AG04449 (cell line): ENCODE results near the gene ABLIM2.

Source experiments
- CTCF ChIA-PET: fragments of 350-600 bp; formaldehyde crosslinking; extraction: SDS; loops from one replicate; lab custom pipeline; 2021; ENCODE audit warnings: antibody characterized with exemption; lab: Yijun Ruan, JAX
- POLR2A ChIA-PET: fragments of 400-600, 350-600 bp; formaldehyde crosslinking; extraction: SDS; loops from one replicate; lab custom pipeline; 2020; ENCODE audit warnings: antibody characterized with exemption, inconsistent platforms; lab: Yijun Ruan, JAX
- DNase-seq: peaks from one replicate; pipeline ENCODE4 v3.0.0-alpha.2; 2010; ENCODE audit warnings: low read depth, low spot score
- H3K4me3 ChIP-seq: 2 replicates; pipeline ENCODE4 v1.5.1; 2011; ENCODE audit warnings: low read depth, mild to moderate bottlenecking, control low read depth, low read length
- TF ChIP-seq, protein P1 (sequence below): IDR thresholded peaks from one replicate; pipeline ENCODE4 v1.5.1; 2011; ENCODE audit warnings: mild to moderate bottlenecking, moderate library complexity, low read length, control low read depth, inconsistent platforms; ENCODE audit not compliant: insufficient read depth; ENCODE audit errors: missing control alignments

The ABLIM2 gene

GRCh38 chr4:8048856-8049676 is 109.5 kb downstream of the ABLIM2 start:
- ChIA-PET CTCF (no interaction called here), POLR2A (no interaction called here)
- no peak for DNase-seq
- TF ChIP-seq, protein P1, sequence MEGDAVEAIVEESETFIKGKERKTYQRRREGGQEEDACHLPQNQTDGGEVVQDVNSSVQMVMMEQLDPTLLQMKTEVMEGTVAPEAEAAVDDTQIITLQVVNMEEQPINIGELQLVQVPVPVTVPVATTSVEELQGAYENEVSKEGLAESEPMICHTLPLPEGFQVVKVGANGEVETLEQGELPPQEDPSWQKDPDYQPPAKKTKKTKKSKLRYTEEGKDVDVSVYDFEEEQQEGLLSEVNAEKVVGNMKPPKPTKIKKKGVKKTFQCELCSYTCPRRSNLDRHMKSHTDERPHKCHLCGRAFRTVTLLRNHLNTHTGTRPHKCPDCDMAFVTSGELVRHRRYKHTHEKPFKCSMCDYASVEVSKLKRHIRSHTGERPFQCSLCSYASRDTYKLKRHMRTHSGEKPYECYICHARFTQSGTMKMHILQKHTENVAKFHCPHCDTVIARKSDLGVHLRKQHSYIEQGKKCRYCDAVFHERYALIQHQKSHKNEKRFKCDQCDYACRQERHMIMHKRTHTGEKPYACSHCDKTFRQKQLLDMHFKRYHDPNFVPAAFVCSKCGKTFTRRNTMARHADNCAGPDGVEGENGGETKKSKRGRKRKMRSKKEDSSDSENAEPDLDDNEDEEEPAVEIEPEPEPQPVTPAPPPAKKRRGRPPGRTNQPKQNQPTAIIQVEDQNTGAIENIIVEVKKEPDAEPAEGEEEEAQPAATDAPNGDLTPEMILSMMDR, result no peak
- H3K4me3 ChIP-seq, result no peak overlapping the region

GRCh38 chr4:8047837-8048678 is 110.6 kb downstream of the ABLIM2 start:
- ChIA-PET CTCF (interaction anchor here (0.7 kb wide), 1 partner anchor 34 kb away, joined by 3 read pairs; no protein-coding TSS in a partner anchor), POLR2A (no interaction called here)
- TF ChIP-seq, protein P1, result no peak
- no peak overlapping the region for H3K4me3 ChIP-seq
- DNase-seq, result no peak

GRCh38 chr4:8046925-8047541 is 111.6 kb downstream of the ABLIM2 start:
- ChIA-PET POLR2A (no interaction called here), CTCF (interaction anchor here (0.7 kb wide), 1 partner anchor 33 kb away, joined by 3 read pairs; no protein-coding TSS in a partner anchor)
- TF ChIP-seq, protein P1, result no peak
- DNase-seq, result no peak
- no peak overlapping the region for H3K4me3 ChIP-seq

DNA sequence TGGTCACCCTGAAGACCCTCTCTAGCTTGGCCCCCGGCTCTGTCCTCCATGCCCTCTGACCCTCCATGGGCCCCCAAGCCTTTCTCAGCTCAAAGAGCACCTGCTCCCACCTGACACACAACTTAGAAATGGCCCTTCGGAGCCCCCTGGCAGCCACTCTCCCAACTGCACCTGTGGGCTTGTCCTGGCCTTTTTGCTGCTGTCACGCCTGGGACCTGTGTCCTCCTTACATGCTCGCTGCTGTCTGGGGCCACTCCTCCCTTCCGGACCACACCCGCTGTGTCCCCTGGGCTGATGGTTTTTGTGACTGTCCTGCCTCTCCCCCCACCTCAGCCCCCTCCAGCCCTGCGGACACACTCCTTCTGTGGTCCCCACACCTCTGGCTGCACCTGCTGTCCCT is 112.7 kb downstream of the ABLIM2 start:
- H3K4me3 ChIP-seq, result no peak overlapping the region
- CTCF ChIA-PET, result interaction anchor here (0.7 kb wide), 1 partner anchor 32 kb away, joined by 3 read pairs; no protein-coding TSS in a partner anchor
- POLR2A ChIA-PET, result no interaction called here
- TF ChIP-seq, protein P1, result no peak
- no peak for DNase-seq

DNA sequence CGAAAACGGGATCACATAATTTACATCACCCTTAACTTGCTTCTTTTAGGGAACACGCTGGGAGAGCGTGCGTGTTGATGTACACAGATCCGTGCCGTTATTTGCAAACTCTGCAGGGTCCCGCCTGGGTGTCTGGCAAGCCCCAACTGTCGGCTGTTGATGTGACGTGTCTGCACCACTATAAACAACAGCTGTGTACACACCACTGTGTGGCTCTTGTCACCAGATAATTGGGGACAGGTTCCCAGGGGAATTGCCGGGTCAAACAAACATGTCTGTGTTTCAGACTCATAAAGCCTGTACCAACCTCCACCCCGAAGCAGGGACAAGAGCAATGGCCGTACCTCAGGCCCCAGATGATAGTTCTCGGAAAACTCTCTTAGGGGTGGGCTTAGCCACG is 113.9 kb downstream of the ABLIM2 start:
- POLR2A ChIA-PET, result no interaction called here
- CTCF ChIA-PET, result no interaction called here
- TF ChIP-seq, protein P1, result no peak
- DNase-seq, result no peak
- no peak overlapping the region for H3K4me3 ChIP-seq
